Sciatic nerve (tissue), 2 donors: ENCODE results near the gene LYPD3. TPM values are rescaled to one million over a fixed set of nuclear protein-coding genes. Genes with fewer than 3 reads are reported as not detected.
"Not testable (repeated sequence)": the region's sequence is repeated elsewhere in the genome, so short reads cannot be mapped to it uniquely, and the experiment has no call there.

Experiments used
- ATAC-seq: fragments of 200-7000 bp; cut with Tn5 transposase; one replicate; pipeline ENCODE4 v1.9.1; 2020; ENCODE audit warnings: mild to moderate bottlenecking, moderate library complexity
- DNase-seq: peaks from one replicate; pipeline ENCODE4 v3.0.0-alpha.2; 2020; ENCODE audit warnings: low spot score
- intact Hi-C: fragments of 100-400 bp; cut with DNase I; formaldehyde crosslinking; loops from one replicate; pipeline ENCODE4 v1.14.2; 2022
- total RNA-seq: library from RNA; stranded (reverse); fragmentation: NEBNext Ultra II Directional; extraction: Animal tissue kit (Norgen Biotek cat#: 25700); gene quantifications from one replicate; pipeline ENCODE4 v1.2.1, GENCODE V29; 2021
- donor health status: DM: no; HTN: no; CAD: no.
- donor health status: DM: no; HTN: no; CAD: no.

Gene LYPD3
- total RNA-seq: 1.6 TPM

DNA sequence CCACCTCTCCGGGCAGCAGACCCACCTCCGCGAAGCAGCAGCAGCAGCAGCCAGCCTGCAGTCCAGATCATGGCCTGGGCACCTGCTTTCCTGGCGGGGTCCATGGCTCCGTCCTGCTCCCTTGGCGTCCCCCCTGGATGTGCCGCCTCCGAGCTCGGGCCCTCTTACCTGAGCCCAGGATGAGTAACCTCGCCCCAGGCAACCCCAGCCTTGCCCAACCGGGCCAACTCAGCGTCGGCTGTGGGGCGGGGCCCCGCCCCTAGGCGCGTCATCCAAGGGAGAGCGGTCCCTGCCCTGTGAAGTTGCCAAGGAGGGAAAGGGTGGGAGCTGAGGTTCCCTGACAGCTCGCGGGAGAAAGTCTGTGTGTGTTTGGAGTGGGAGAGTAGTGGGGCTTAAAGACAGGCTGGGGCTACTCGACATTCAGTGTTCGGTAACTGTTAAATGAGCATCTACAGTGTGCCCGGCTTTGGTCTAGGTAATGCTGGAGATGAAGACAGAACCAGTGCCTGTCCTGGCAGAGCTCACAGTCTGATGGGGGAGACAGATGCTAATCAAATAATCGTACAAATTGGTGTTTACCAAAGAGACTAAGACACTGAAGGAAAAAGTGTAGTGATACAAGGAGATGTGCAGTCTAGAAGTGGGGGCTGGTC, at the start of gene LYPD3:
TSS of gene LYPD3 (minus strand) at position 141 of the 653 bp plus-strand sequence. CDS start at position 104, 37 bp downstream.
- intact Hi-C loops: no loop called here
- DNase-seq: no peak
- ATAC-seq: no peak

- intact Hi-C loops, DNase-seq, ATAC-seq: not testable (repeated sequence)
These were observed 47.0 kb upstream of the LYPD3 start for GRCh38 chr19:43512399-43512798.

GRCh38 chr19:43511324-43511723, 45.9 kb upstream of the LYPD3 start:
- DNase-seq (no peak), ATAC-seq (no peak)
- intact Hi-C loops: no loop called here

- no peak for ATAC-seq
- DNase-seq: no peak
- intact Hi-C loops: no loop called here
These were observed 45.3 kb upstream of the LYPD3 start for GRCh38 chr19:43510713-43511112.

DNA sequence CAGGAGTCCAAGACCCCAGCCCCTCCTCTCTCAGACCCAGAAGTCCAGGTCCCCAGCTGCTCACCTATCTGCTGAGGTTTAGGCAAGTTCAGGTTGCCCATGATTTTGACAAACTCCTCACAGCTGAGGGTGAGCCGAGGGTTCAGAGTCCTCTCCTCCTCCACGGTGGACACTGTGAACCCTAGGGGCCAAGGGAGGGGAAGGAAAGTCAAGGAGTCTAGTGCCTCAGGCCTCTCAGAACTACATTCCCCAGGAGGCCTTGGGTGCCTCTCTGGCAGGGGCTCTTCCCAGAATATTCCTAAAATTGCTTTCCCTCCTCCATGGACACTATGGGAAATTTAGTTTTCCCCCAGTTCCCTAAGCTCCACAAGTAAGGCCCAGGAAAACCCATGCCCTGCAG, 42.5 kb upstream of the LYPD3 start:
- no peak for DNase-seq
- ATAC-seq: no peak
- intact Hi-C loops: no loop called here

- no peak for DNase-seq
- no peak for ATAC-seq
- intact Hi-C loops: no loop called here
These were observed 41.2 kb upstream of the LYPD3 start for GRCh38 chr19:43506629-43507028.

DNA sequence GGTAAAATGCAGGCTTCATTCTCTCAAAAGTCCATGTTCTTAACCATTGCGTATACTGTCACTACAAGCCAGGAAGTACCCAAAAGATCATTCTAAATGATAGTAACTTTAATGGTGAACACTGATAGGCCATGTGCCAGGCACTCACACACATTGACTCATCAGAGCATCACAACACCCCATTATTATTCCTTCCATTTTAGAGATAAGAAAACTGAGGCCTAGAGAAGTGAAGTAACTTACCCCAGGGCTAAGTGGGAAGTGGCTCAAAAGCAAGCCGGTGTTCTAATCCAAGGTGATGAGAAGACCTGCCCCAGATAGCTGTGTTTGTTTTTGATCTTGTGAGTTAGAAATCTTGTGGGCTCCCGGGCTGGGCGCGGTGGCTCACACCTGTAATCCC, 40.5 kb upstream of the LYPD3 start:
- ATAC-seq: no peak
- intact Hi-C loops: no loop called here
- no peak for DNase-seq

DNA sequence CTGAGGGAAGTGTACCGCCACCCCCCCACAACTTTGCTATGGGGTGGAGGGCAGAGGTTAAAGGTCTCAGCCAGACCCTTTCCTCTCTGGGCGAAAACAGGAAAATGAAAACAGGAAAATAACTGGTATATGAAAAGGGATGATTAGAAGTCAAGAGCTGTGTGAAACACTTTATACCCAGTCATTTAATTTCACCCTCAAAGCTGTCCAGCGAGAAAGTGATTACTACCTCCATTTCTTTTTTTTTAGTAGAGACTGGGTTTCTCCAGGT, 39.7 kb upstream of the LYPD3 start:
- no peak for DNase-seq
- intact Hi-C loops: no loop called here

GRCh38 chr19:43504426-43505185, 39.2 kb upstream of the LYPD3 start, which contains the start of gene PHLDB3:
Gene PHLDB3 (minus strand): TSS chr19:43504746. CDS start chr19:43504118, 628 bp downstream.
- DNase-seq (peak; percentile 70), ATAC-seq (peak; percentile 61)
- intact Hi-C loops: no loop called here

More for the DNA sequence above, 39.7 kb upstream of the LYPD3 start:
- ATAC-seq: no peak

- intact Hi-C loops: no loop called here
- ATAC-seq (peak; percentile 99), DNase-seq (peak; percentile 100)
These were observed 38.4 kb upstream of the LYPD3 start for GRCh38 chr19:43503501-43504425.

DNA sequence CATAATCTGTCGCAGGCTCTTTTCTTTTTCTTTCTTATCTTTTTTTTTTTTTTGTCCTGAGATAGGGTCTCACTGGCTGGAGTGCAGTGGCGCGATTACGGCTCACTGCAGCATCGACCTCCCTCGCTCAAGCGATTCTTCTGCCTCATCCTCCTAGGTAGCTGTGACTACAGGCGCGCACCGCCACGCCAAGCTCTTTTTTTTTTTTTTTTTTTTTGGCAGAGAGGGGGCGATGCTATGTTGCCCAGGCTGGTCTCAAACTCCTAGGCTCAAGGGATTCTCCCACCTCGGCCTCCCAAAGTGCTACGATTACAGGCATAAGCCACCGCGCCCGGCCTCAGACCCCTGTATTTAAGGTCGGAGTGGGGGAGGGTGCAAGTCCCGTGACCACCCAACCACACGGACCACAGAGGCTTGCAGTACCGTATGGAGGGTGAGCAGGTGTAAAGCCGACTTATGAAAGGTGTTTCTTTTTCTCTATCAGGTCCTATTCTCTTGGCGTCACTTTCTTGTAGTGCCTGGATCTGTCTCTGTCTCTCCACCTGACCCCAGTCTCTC, 37.1 kb upstream of the LYPD3 start:
- DNase-seq (no peak), ATAC-seq (no peak)
- intact Hi-C loops: no loop called here

GRCh38 chr19:43501661-43502418, 36.4 kb upstream of the LYPD3 start:
- DNase-seq (no peak), ATAC-seq (no peak)
- intact Hi-C loops: no loop called here

DNA sequence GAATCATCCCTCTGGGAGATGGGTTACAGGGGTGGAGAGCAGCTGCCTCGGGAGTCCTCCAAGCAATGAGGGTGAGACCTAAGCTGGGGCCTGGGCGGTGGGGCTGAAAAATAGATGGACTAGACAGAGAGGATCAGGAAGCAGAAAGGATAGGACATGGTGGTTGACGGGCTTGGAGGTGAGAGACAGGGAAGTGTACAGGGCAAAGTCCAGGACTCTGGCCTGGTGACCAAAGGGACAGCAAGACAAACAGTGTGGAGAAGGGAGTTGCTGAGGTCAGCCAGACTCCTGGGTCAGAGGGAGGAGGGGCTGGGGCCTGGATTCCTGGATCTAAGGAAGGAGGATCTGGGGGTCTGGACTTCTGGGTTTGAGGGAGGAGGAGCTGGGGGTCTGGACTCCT, 33.6 kb upstream of the LYPD3 start:
- DNase-seq (no peak), ATAC-seq (no peak)
- intact Hi-C loops: no loop called here

GRCh38 chr19:43498233-43498842, 32.9 kb upstream of the LYPD3 start:
- no peak for DNase-seq
- intact Hi-C loops: no loop called here
- ATAC-seq: no peak

- no peak for DNase-seq
- intact Hi-C loops: no loop called here
- no peak for ATAC-seq
These were observed 31.6 kb upstream of the LYPD3 start for GRCh38 chr19:43496960-43497359.

- ATAC-seq (no peak), DNase-seq (no peak)
- intact Hi-C loops: no loop called here
These were observed 29.7 kb upstream of the LYPD3 start for GRCh38 chr19:43495082-43495481.

GRCh38 chr19:43490759-43491158, 25.4 kb upstream of the LYPD3 start:
- ATAC-seq (no peak), DNase-seq (no peak)
- intact Hi-C loops: no loop called here

- intact Hi-C loops: no loop called here
- ATAC-seq: no peak
- DNase-seq: no peak
These were observed 24.7 kb upstream of the LYPD3 start for GRCh38 chr19:43489979-43490599.
